Epithelial cell of prostate (primary cell): ENCODE measurements around the gene DLG4.
"Not testable (repeated sequence)": the region's sequence is repeated elsewhere in the genome, so short reads cannot be mapped to it uniquely, and the experiment has no call there.

ENCODE experiments used
- DNase-seq: peaks from one replicate; pipeline ENCODE4 v3.0.0-alpha.2; 2011; ENCODE audit warnings: low read depth, low spot score
- H3K27ac ChIP-seq: fragments of 450-650 bp; 2 replicates; pipeline ENCODE4 v1.5.1; 2017; ENCODE audit warnings: mild to moderate bottlenecking

DLG4 gene

DNA sequence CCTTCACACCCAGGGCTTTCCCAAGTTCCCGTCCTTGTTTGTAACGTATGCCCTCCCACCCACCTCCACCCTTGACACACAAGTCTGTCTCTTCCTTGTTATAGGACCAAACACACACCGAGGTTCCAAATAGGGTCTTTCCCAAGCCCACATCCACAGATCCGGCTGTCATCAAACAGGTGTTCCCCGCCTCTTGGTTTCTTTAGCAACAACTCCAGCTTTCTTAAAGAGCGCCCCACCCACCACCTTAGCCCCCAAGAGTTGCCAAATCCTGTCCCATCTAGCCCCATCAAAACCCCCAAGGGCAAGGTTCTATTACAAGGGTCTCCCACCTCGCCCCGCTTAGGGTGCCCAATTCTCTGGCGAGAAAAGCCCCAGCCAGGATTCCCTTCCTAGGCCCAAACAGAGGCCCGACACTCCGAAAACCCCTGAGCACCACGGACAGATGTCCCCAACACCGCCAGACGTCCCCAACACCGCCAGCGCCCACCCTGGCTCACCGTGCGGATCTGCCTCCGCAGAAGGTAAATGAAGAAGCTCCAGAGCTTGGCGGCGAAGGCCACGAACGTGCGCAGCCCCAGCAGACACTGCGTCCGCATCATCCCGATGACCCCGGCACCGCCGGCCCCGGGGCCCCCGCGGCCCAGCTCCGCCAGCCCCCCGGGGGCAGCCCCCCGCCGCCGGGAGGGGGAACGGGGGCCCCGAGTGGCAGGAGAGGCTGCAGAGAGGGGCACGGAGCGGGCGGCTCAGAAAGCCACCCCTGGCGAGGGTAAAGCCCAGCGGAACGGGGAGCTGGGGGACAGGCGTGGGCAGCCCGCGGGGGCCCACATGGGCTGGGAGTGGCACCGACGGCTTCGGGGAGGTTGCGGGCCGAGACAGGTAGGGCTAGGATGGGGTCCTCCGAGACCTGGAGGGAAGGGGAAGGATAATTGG is 31.3 kb upstream of the DLG4 start:
- peak overlapping the region; percentile 98 for H3K27ac ChIP-seq
- no peak for DNase-seq

- no peak for DNase-seq
- no peak overlapping the region for H3K27ac ChIP-seq
Observed at GRCh38 chr17:7249830-7250229, 30.2 kb upstream of the DLG4 start.

GRCh38 chr17:7249214-7249613 is 29.6 kb upstream of the DLG4 start:
- H3K27ac ChIP-seq = no peak overlapping the region

DNA sequence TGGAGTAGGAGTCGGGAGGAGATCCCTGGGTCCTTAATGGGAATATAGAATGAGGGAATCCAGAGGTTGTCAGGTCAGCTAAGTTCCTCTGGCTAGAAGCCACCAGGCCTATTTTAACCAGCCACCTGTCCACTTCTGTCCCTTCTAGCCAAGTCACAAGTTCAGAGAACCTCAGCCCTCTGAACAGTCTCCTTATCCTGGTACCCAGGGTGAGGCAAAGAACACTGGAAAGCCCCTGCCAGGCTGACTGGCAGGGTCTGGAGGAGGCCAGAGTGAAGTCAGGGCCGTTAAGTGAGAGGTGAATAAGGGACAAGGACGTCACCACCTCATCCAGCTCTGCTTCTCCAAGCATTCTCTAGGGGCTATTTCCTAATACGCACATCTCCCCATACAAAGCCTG is 29.2 kb upstream of the DLG4 start:
- no peak for DNase-seq
- H3K27ac ChIP-seq = no peak overlapping the region

More at GRCh38 chr17:7249214-7249613, 29.6 kb upstream of the DLG4 start:
- no peak for DNase-seq

DNA sequence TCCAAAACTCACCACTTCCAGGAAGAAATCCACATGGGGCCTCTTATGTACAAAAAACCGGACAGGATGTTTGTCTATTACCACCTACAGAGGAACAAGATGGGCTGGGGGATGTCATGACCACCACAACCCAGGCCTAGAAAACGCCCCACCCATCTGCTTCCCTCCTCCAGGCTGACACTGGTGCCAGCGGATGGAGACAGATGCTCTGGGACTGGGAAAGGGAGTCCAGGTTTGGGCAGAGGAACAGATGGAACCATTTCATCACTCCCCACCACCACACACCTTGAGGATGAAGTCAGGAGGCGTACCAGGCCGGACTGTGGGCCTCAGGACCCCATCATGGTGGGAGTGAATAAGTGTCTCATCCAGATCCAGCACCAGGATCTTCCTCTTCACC is 27.1 kb upstream of the DLG4 start:
- no peak for DNase-seq
- H3K27ac ChIP-seq = no peak overlapping the region

GRCh38 chr17:7243838-7244237 is 24.2 kb upstream of the DLG4 start:
- not testable (repeated sequence) for DNase-seq
- H3K27ac ChIP-seq = peak overlapping the region; percentile 98

DNA sequence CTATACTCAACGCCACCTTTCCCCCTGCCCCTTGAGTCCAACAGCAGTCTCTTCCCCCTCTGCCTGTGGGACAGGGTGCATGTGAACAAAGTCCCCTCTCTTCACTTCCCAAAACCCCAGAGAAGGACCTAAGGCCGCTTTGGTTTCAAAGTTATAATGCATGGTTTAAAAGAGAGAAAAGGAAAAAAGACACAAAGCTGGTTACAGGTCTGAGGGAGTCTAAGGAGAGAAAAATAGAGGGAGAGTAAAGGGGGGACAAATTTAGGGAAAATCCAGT is 23.8 kb upstream of the DLG4 start:
- H3K27ac ChIP-seq = peak overlapping the region; percentile 98
- DNase-seq = no peak

GRCh38 chr17:7242717-7243452 is 23.2 kb upstream of the DLG4 start:
- peak; percentile 80 for DNase-seq

GRCh38 chr17:7241783-7242716 is 22.4 kb upstream of the DLG4 start, which contains the start of gene GABARAP:
GABARAP (minus strand) TSS chr17:7242449; CDS start chr17:7242330, 119 bp downstream.
- peak within 1 kb of the TSS; percentile 98 for H3K27ac ChIP-seq
- DNase-seq = peak; percentile 60

More at GRCh38 chr17:7242717-7243452, 23.2 kb upstream of the DLG4 start:
- H3K27ac ChIP-seq = peak overlapping the region; percentile 98

GRCh38 chr17:7241090-7241733 is 21.6 kb upstream of the DLG4 start:
- no peak for DNase-seq
- H3K27ac ChIP-seq = peak overlapping the region; percentile 98

GRCh38 chr17:7240375-7240774 is 20.7 kb upstream of the DLG4 start:
- H3K27ac ChIP-seq = peak overlapping the region; percentile 98
- DNase-seq = no peak

GRCh38 chr17:7239091-7240027 is 19.7 kb upstream of the DLG4 start, which contains the start of gene PHF23:
PHF23 (minus strand) TSS chr17:7239457; CDS start chr17:7239279, 178 bp downstream.
- H3K27ac ChIP-seq = peak within 1 kb of the TSS; percentile 98
- DNase-seq = peak; percentile 97

DNA sequence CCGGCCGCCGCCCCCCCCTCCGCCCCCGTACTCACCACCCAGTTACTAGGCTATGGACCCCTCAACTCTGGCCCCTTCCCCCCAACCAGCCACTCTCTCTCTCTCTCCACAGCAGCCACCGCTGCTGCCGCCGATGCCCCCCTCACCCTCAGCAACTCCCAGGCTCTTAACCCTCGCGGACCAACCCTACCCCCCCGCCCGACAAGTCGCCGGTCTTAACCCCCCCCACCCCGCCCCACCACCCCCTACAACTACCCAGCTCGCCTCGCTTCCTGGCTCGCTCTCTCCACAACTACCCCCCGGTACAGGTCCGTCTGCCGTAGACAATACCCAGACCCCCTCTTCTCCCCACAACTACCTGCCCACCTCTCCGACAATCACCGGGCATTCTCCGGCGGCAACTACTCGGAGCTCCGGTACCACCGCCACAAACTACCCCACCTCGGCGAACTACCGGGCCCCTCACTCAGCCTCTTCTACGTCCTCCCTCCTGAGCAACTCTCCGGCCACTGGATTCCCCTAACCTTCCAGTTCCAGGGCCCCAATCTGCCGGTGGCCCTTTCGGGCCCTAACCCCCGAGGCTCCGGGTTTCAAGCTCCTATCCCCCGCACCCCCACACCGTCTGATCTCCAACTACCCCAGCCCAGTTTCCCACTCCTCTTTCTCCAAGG is 18.9 kb upstream of the DLG4 start:
- H3K27ac ChIP-seq = peak overlapping the region; percentile 89
- no peak for DNase-seq

- DNase-seq = no peak
- peak overlapping the region; percentile 89 for H3K27ac ChIP-seq
Observed at GRCh38 chr17:7237761-7238419, 18.3 kb upstream of the DLG4 start.

DNA sequence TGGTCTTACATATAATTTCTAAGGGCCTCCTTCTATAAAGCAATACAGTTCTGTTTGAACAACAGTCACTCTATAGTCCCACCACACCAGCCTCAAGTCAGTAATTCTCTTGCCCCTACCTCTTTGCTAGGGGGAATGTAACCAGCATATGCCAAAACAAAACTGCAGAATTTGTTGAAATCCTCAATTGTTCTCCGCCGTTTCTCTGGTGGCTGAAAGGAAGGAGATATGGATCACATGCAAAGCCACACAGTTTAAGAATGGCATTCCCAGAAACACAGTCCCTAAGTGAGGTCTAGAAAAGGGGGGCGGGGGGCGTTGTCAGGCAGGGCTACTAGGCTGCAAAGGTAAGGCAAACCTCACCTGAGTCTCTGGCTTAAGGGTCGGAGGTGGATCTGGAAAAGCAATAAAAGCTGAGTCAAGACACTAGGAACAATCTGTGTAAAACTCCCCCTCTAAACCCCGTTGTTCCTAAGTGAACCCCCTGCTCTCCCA is 17.7 kb upstream of the DLG4 start:
- DNase-seq = no peak
- peak overlapping the region; percentile 89 for H3K27ac ChIP-seq

GRCh38 chr17:7236808-7237207 is 17.2 kb upstream of the DLG4 start:
- H3K27ac ChIP-seq = peak overlapping the region; percentile 89
- DNase-seq = no peak
